ENCODE results near the gene LHB. TPM values are rescaled to one million over a fixed set of nuclear protein-coding genes. Genes with fewer than 3 reads are reported as not detected.
"Not testable (repeated sequence)": the region's sequence is repeated elsewhere in the genome, so short reads cannot be mapped to it uniquely, and the experiment has no call there.

The LHB gene
- total RNA-seq, 1 experiment from 2014 or later = not detected

- not testable (repeated sequence) for H3T11ph ChIP-seq (ENCODE audit: low read length); H2BK12ac ChIP-seq (ENCODE audit: insufficient read length, low read depth, low read length); H2BK5ac ChIP-seq (ENCODE audit: insufficient read length, low read length); H3K79me2 ChIP-seq (ENCODE audit: insufficient read depth, low read length); H3K4me1 ChIP-seq (ENCODE audit: insufficient read depth, low read length); H2AK5ac ChIP-seq (ENCODE audit: insufficient read length, low read length); H3K9ac ChIP-seq (ENCODE audit: extremely low read depth, insufficient read length, low read length); H3K27me3 ChIP-seq (ENCODE audit: insufficient read depth, low read length); H2AFZ ChIP-seq (ENCODE audit: low read length); H3K18ac ChIP-seq (ENCODE audit: insufficient read length, low read depth, low read length); H3K9me3 ChIP-seq (ENCODE audit: control insufficient read depth, low read depth, low read length); H3K56ac ChIP-seq (ENCODE audit: insufficient read length, low read depth, low read length); H4K5ac ChIP-seq (ENCODE audit: insufficient read length, low read depth, low read length); H3K27ac Mint-ChIP-seq; DNase-seq; H3K79me1 ChIP-seq (ENCODE audit: insufficient read depth, low read depth, low read length, poor library complexity, severe bottlenecking); H3K4ac ChIP-seq (ENCODE audit: low read depth, low read length); H2BK120ac ChIP-seq (ENCODE audit: low read depth, low read length, poor library complexity, severe bottlenecking); H2BK20ac ChIP-seq (ENCODE audit: low read depth, low read length, poor library complexity, severe bottlenecking); H4K91ac ChIP-seq (ENCODE audit: insufficient read length, low read depth, low read length); H3K14ac ChIP-seq (ENCODE audit: insufficient read depth, low read length); H3K23me2 ChIP-seq (ENCODE audit: insufficient read length, low read depth, low read length, poor library complexity, severe bottlenecking); H3K36me3 Mint-ChIP-seq (ENCODE audit: insufficient read depth in 1 of 3, low read depth in 3 of 3); H4K20me1 ChIP-seq (ENCODE audit: control insufficient read depth, insufficient read depth, insufficient read length); H3K4me2 ChIP-seq (ENCODE audit: insufficient read depth, insufficient read length, low read length); H3K4me1 Mint-ChIP-seq; H3K23ac ChIP-seq (ENCODE audit: insufficient read length, low read depth, low read length); H4K8ac ChIP-seq (replicated peaks; ENCODE audit: insufficient read length, low read depth, low read length); H3K9me3 Mint-ChIP-seq; H2BK15ac ChIP-seq (ENCODE audit: low read depth, low read length); H3K4me3 Mint-ChIP-seq; H3K27ac ChIP-seq (ENCODE audit: insufficient read length, low read depth, low read length)
- no CpG with 5 or more reads among the region's 14 CpGs for WGBS (ENCODE audit: extremely low coverage, insufficient read length, low lambda C conversion rate)
- H3K27me3 Mint-ChIP-seq (ENCODE audit: low read depth) = peaks cover 29% of the 10 kb centered on the region
Measured at GRCh38 chr19:49029749-49030148, 12.9 kb upstream of the LHB start.

- no CpG with 5 or more reads among the region's 9 CpGs for WGBS (ENCODE audit: extremely low coverage, insufficient read length, low lambda C conversion rate)
- not testable (repeated sequence) for H3K4ac ChIP-seq (ENCODE audit: low read depth, low read length); H2BK12ac ChIP-seq (ENCODE audit: insufficient read length, low read depth, low read length); H2BK20ac ChIP-seq (ENCODE audit: low read depth, low read length, poor library complexity, severe bottlenecking); H2AK5ac ChIP-seq (ENCODE audit: insufficient read length, low read length); H3K4me2 ChIP-seq (ENCODE audit: insufficient read depth, insufficient read length, low read length); H3K79me2 ChIP-seq (ENCODE audit: insufficient read depth, low read length); H3K23ac ChIP-seq (ENCODE audit: insufficient read length, low read depth, low read length); H2BK5ac ChIP-seq (ENCODE audit: insufficient read length, low read length); H3K23me2 ChIP-seq (ENCODE audit: insufficient read length, low read depth, low read length, poor library complexity, severe bottlenecking); H3K27ac Mint-ChIP-seq; H3K4me3 Mint-ChIP-seq; H3K27me3 ChIP-seq (ENCODE audit: insufficient read depth, low read length); H3K4me1 Mint-ChIP-seq; H4K5ac ChIP-seq (ENCODE audit: insufficient read length, low read depth, low read length); H3K9me3 Mint-ChIP-seq; H4K91ac ChIP-seq (ENCODE audit: insufficient read length, low read depth, low read length); H3K36me3 Mint-ChIP-seq (ENCODE audit: insufficient read depth in 1 of 3, low read depth in 3 of 3); H3K79me1 ChIP-seq (ENCODE audit: insufficient read depth, low read depth, low read length, poor library complexity, severe bottlenecking); H3K14ac ChIP-seq (ENCODE audit: insufficient read depth, low read length); H2AFZ ChIP-seq (ENCODE audit: low read length); H3K27ac ChIP-seq (ENCODE audit: insufficient read length, low read depth, low read length); H4K8ac ChIP-seq (replicated peaks; ENCODE audit: insufficient read length, low read depth, low read length); H3K9ac ChIP-seq (ENCODE audit: extremely low read depth, insufficient read length, low read length); DNase-seq; H3K9me3 ChIP-seq (ENCODE audit: control insufficient read depth, low read depth, low read length); H3K4me1 ChIP-seq (ENCODE audit: insufficient read depth, low read length); H2BK15ac ChIP-seq (ENCODE audit: low read depth, low read length); H3K18ac ChIP-seq (ENCODE audit: insufficient read length, low read depth, low read length); H3T11ph ChIP-seq (ENCODE audit: low read length); H4K20me1 ChIP-seq (ENCODE audit: control insufficient read depth, insufficient read depth, insufficient read length); H2BK120ac ChIP-seq (ENCODE audit: low read depth, low read length, poor library complexity, severe bottlenecking); H3K56ac ChIP-seq (ENCODE audit: insufficient read length, low read depth, low read length)
- H3K27me3 Mint-ChIP-seq (ENCODE audit: low read depth) = peaks cover 30% of the 10 kb centered on the region
Measured at GRCh38 chr19:49028686-49029085, 11.8 kb upstream of the LHB start.
